Hepatocyte (in vitro differentiated cells): ENCODE data around the gene NR2F6. TPM values are rescaled to one million over a fixed set of nuclear protein-coding genes. Genes with fewer than 3 reads are reported as not detected.

Source experiments
- DNase-seq: peaks from one replicate; pipeline ENCODE4 v3.0.0-alpha.2; 2016; ENCODE audit warnings: low spot score
- H2AFZ ChIP-seq: fragments of 200-600 bp; sonication (generic); 2 replicates; pipeline ENCODE4 v1.6.0; 2016; ENCODE audit warnings: antibody characterized with exemption, mild to moderate bottlenecking
- H3K27ac ChIP-seq: fragments of 200-600 bp; sonication (generic); 2 replicates; pipeline ENCODE4 v1.5.1; 2016; ENCODE audit warnings: mild to moderate bottlenecking
- H3K27me3 ChIP-seq: fragments of 200-600 bp; sonication (generic); 2 replicates; pipeline ENCODE4 v1.6.1; 2016
- H3K36me3 ChIP-seq: fragments of 200-600 bp; sonication (generic); replicated peaks from 2 replicates; pipeline ENCODE4 v1.5.1; 2016; ENCODE audit warnings: low read depth; ENCODE audit not compliant: insufficient read depth
- H3K4me1 ChIP-seq: fragments of 200-600 bp; sonication (generic); 2 replicates; pipeline ENCODE4 v1.5.1; 2016; ENCODE audit warnings: mild to moderate bottlenecking, moderate library complexity; ENCODE audit not compliant: insufficient read depth
- H3K4me2 ChIP-seq: fragments of 200-600 bp; sonication (generic); 2 replicates; pipeline ENCODE4 v1.6.0; 2016
- H3K4me3 ChIP-seq: fragments of 200-600 bp; sonication (generic); 2 replicates; pipeline ENCODE4 v1.5.1; 2016; ENCODE audit warnings: mild to moderate bottlenecking
- H3K79me2 ChIP-seq: fragments of 200-600 bp; sonication (generic); 2 replicates; pipeline ENCODE4 v1.6.0; 2017; ENCODE audit warnings: mild to moderate bottlenecking
- H3K9me2 ChIP-seq: fragments of 200-600 bp; sonication (generic); replicated peaks from 2 replicates; pipeline ENCODE4 v1.6.0; 2017; ENCODE audit warnings: mild to moderate bottlenecking; ENCODE audit not compliant: insufficient read depth
- H3K9me3 ChIP-seq: fragments of 200-600 bp; sonication (generic); 2 replicates; pipeline ENCODE4 v1.5.1; 2016; ENCODE audit warnings: low read depth, mild to moderate bottlenecking
- H4K20me1 ChIP-seq: fragments of 200-600 bp; sonication (generic); 2 replicates; pipeline ENCODE4 v1.6.0; 2016; ENCODE audit warnings: mild to moderate bottlenecking; ENCODE audit not compliant: insufficient read depth, poor library complexity, severe bottlenecking
- CTCF ChIP-seq: fragments of 200-600 bp; sonication (generic); IDR thresholded peaks from 2 replicates; pipeline ENCODE4 v1.5.1; 2016; ENCODE audit warnings: antibody characterized with exemption, mild to moderate bottlenecking; ENCODE audit not compliant: poor library complexity
- EZH2 ChIP-seq: fragments of 200-600 bp; sonication (generic); IDR thresholded peaks from 2 replicates; pipeline ENCODE4 v1.6.1; 2016; ENCODE audit warnings: antibody characterized with exemption, mild to moderate bottlenecking, borderline replicate concordance
- EZH2phosphoT487 ChIP-seq: fragments of 200-600 bp; sonication (generic); IDR thresholded peaks from one replicate; pipeline ENCODE4 v1.6.1; 2018; ENCODE audit warnings: antibody characterized with exemption, mild to moderate bottlenecking, low read depth, moderate library complexity; ENCODE audit not compliant: unreplicated experiment, severe bottlenecking
- WGBS: methylation state at CpG from one replicate; pipeline ENCODE4 v1.1.6; 2016; ENCODE audit warnings: low lambda C conversion rate; ENCODE audit errors: missing lambda C conversion rate; 5-methylcytosine and 5-hydroxymethylcytosine counted together
- polyA plus RNA-seq: library from polyadenylated mRNA; unstranded; fragments of >200 nt; fragmentation: Nextera tagmentation; extraction: Ambion mirVana; gene quantifications from 2 replicates; pipeline ENCODE4 v1.2.1, GENCODE V29; 2016
- total RNA-seq: library from RNA; depleted of rRNA; stranded (reverse); fragments of >200 nt; gene quantifications from 2 replicates; pipeline ENCODE4 v1.2.3, GENCODE V29; 2014

Gene NR2F6
- total and polyA plus RNA-seq, 2 experiments from 2014 or later, result 116 to 169 TPM

- 92% methylated on average over 8 of the region's 8 CpGs for WGBS
- Histone ChIP-seq H3K36me3 (no peaks in the 10 kb centered on the region), H4K20me1 (no peaks in the 10 kb centered on the region), H3K27me3 (no peaks in the 10 kb centered on the region), H3K4me1 (no peaks in the 10 kb centered on the region), H2AFZ (no peak overlapping the region), H3K27ac (no peak overlapping the region), H3K9me3 (no peaks in the 10 kb centered on the region), H3K4me3 (no peak overlapping the region), H3K79me2 (no peaks in the 10 kb centered on the region), H3K9me2 (no peaks in the 10 kb centered on the region), H3K4me2 (no peak overlapping the region)
- no peak for DNase-seq
- TF ChIP-seq CTCF, result no peak
These were observed 60.1 kb downstream of the NR2F6 start for GRCh38 chr19:17185590-17185989.

- Histone ChIP-seq H3K27ac (no peak overlapping the region), H3K4me1 (no peaks in the 10 kb centered on the region), H2AFZ (no peak overlapping the region), H4K20me1 (no peaks in the 10 kb centered on the region), H3K36me3 (no peaks in the 10 kb centered on the region), H3K4me3 (no peak overlapping the region), H3K4me2 (no peak overlapping the region), H3K79me2 (no peaks in the 10 kb centered on the region), H3K9me3 (no peaks in the 10 kb centered on the region), H3K27me3 (no peaks in the 10 kb centered on the region), H3K9me2 (no peaks in the 10 kb centered on the region)
- no peak for TF ChIP-seq CTCF
- TF ChIP-seq EZH2phosphoT487, result no peak
- TF ChIP-seq EZH2, result no peak
- DNase-seq, result no peak
- 92% methylated on average over 12 of the region's 12 CpGs for WGBS
These were observed 61.3 kb downstream of the NR2F6 start for GRCh38 chr19:17184371-17184841.

GRCh38 chr19:17183858-17184321 lies 61.8 kb downstream of the NR2F6 start:
- H3K4me3 ChIP-seq, result no peak overlapping the region
- H3K4me2 ChIP-seq, result no peak overlapping the region
- DNase-seq, result no peak
- no peaks in the 10 kb centered on the region for H4K20me1 ChIP-seq
- H3K9me2 ChIP-seq, result no peaks in the 10 kb centered on the region
- 92% methylated on average over 11 of the region's 11 CpGs for WGBS
- no peaks in the 10 kb centered on the region for H3K27me3 ChIP-seq
- no peaks in the 10 kb centered on the region for H3K9me3 ChIP-seq
- TF ChIP-seq CTCF, result no peak
- no peak for TF ChIP-seq EZH2phosphoT487
- TF ChIP-seq EZH2, result no peak
- no peak overlapping the region for H3K27ac ChIP-seq
- no peaks in the 10 kb centered on the region for H3K4me1 ChIP-seq
- no peak overlapping the region for H2AFZ ChIP-seq
- H3K79me2 ChIP-seq, result no peaks in the 10 kb centered on the region
- no peaks in the 10 kb centered on the region for H3K36me3 ChIP-seq

- Histone ChIP-seq H3K4me2 (no peak overlapping the region), H3K9me3 (no peaks in the 10 kb centered on the region), H3K79me2 (no peaks in the 10 kb centered on the region), H3K27me3 (no peaks in the 10 kb centered on the region), H3K4me3 (no peak overlapping the region), H3K36me3 (no peaks in the 10 kb centered on the region), H3K27ac (no peak overlapping the region), H2AFZ (no peak overlapping the region), H4K20me1 (no peaks in the 10 kb centered on the region), H3K4me1 (no peaks in the 10 kb centered on the region), H3K9me2 (no peaks in the 10 kb centered on the region)
- no peak for TF ChIP-seq EZH2phosphoT487
- TF ChIP-seq CTCF, result no peak
- no peak for TF ChIP-seq EZH2
- 96% methylated on average over 14 of the region's 14 CpGs for whole genome bisulfite sequencing
- no peak for DNase-seq
These were observed 62.4 kb downstream of the NR2F6 start for GRCh38 chr19:17183271-17183761.
